ENCODE measurements around the gene ZBTB16.

Gene ZBTB16

GRCh38 chr11:114246321-114247069 is 187.0 kb downstream of the ZBTB16 start:
- no peak for TF ChIP-seq CTCF (IDR thresholded peaks at IDR 0.05; ENCODE audit: borderline replicate concordance, control extremely low read depth, extremely low read depth, insufficient read depth, missing control alignments)
- in situ Hi-C loops (cut with MboI; ENCODE audit: low sequenced_read_pairs, unreplicated experiment): no loop called here
- DNase-seq (ENCODE audit: low spot score): no peak

GRCh38 chr11:114247070-114247789 is 187.7 kb downstream of the ZBTB16 start:
- TF ChIP-seq CTCF (IDR thresholded peaks at IDR 0.05; ENCODE audit: borderline replicate concordance, control extremely low read depth, extremely low read depth, insufficient read depth, missing control alignments): no peak
- DNase-seq (ENCODE audit: low spot score): no peak
- in situ Hi-C loops (cut with MboI; ENCODE audit: low sequenced_read_pairs, unreplicated experiment): no loop called here

- in situ Hi-C loops (cut with MboI; ENCODE audit: low sequenced_read_pairs, unreplicated experiment): no loop called here
- no peak for TF ChIP-seq CTCF (IDR thresholded peaks at IDR 0.05; ENCODE audit: borderline replicate concordance, control extremely low read depth, extremely low read depth, insufficient read depth, missing control alignments)
- no peak for DNase-seq (ENCODE audit: low spot score)
Measured at GRCh38 chr11:114250180-114250579, 190.7 kb downstream of the ZBTB16 start.

GRCh38 chr11:114250993-114251814 is 191.7 kb downstream of the ZBTB16 start:
- TF ChIP-seq CTCF (IDR thresholded peaks at IDR 0.05; ENCODE audit: borderline replicate concordance, control extremely low read depth, extremely low read depth, insufficient read depth, missing control alignments): no peak
- DNase-seq (ENCODE audit: low spot score): no peak
- in situ Hi-C loops (cut with MboI; ENCODE audit: low sequenced_read_pairs, unreplicated experiment): no loop called here

- in situ Hi-C loops (cut with MboI; ENCODE audit: low sequenced_read_pairs, unreplicated experiment): no loop called here
- TF ChIP-seq CTCF (IDR thresholded peaks at IDR 0.05; ENCODE audit: borderline replicate concordance, control extremely low read depth, extremely low read depth, insufficient read depth, missing control alignments): no peak
- DNase-seq (ENCODE audit: low spot score): no peak
Measured at GRCh38 chr11:114251815-114252337, 192.4 kb downstream of the ZBTB16 start.

- DNase-seq (ENCODE audit: low spot score): no peak
- TF ChIP-seq CTCF (IDR thresholded peaks at IDR 0.05; ENCODE audit: borderline replicate concordance, control extremely low read depth, extremely low read depth, insufficient read depth, missing control alignments): no peak
- in situ Hi-C loops (cut with MboI; ENCODE audit: low sequenced_read_pairs, unreplicated experiment): no loop called here
Measured at GRCh38 chr11:114252767-114253166, 193.3 kb downstream of the ZBTB16 start.

Data from GM13976 (cell line).